SK-N-SH (cell line): ENCODE measurements around the gene LBR. TPM values are rescaled to one million over a fixed set of nuclear protein-coding genes. Genes with fewer than 3 reads are reported as not detected.

ENCODE experiments used
- CTCF ChIA-PET: fragments of 300-600, 350-600 bp; formaldehyde crosslinking; extraction: SDS; loops from one replicate; lab custom pipeline; 2021; lab: Yijun Ruan, JAX
- POLR2A ChIA-PET: fragments of 350-600 bp; sonication (Branson Sonifier 250); formaldehyde crosslinking; extraction: SDS; loops from one replicate; lab custom pipeline; 2020; ENCODE audit warnings: antibody characterized with exemption, inconsistent platforms; lab: Yijun Ruan, JAX
- DNase-seq: peaks from one replicate; pipeline ENCODE4 v3.0.0; 2012
- H2AFZ ChIP-seq: fragments of 200-600 bp; sonication (generic); 2 replicates; pipeline ENCODE4 v1.8.1; 2016; ENCODE audit warnings: antibody characterized with exemption, mild to moderate bottlenecking, low read depth
- H3F3A ChIP-seq: fragments of 200-600 bp; sonication (generic); replicated peaks from 2 replicates; pipeline ENCODE3; 2016; ENCODE audit warnings: antibody characterized with exemption, mild to moderate bottlenecking; ENCODE audit not compliant: insufficient read depth
- H3K27ac ChIP-seq, 2 experiments: fragments of 200-500 bp in 1 of 2; fragments of 200-600 bp in 1 of 2; sonication (Bioruptor generic) in 1 of 2; sonication (generic), shearing (Covaris generic) in 1 of 2; 2 replicates each; pipeline versions ENCODE4 v1.5.1 to v1.6.1; 2014 to 2016; ENCODE audit warnings: low read depth in 2 of 2, inconsistent platforms in 1 of 2, low read length in 1 of 2, mild to moderate bottlenecking in 1 of 2, mixed read lengths in 1 of 2
- H3K27me3 ChIP-seq: fragments of 200-600 bp; sonication (generic), shearing (Covaris generic); 2 replicates; pipeline ENCODE4 v1.6.1; 2016; ENCODE audit warnings: mixed run types; ENCODE audit not compliant: insufficient read depth
- H3K36me3 ChIP-seq, 2 experiments: fragments of 200-500 bp in 1 of 2; fragments of 200-600 bp in 1 of 2; sonication (Bioruptor generic) in 1 of 2; sonication (generic) in 1 of 2; replicated peaks in 1 of 2; 2 replicates each; pipeline versions ENCODE3 to v1.5.1; 2014 to 2016; ENCODE audit warnings: low read length in 1 of 2, mild to moderate bottlenecking in 1 of 2; ENCODE audit not compliant: insufficient read depth in 2 of 2, control insufficient read depth in 1 of 2
- H3K4me1 ChIP-seq, 2 experiments: fragments of 200-500 bp in 1 of 2; fragments of 200-600 bp in 1 of 2; sonication (Bioruptor generic) in 1 of 2; sonication (generic), shearing (Covaris generic) in 1 of 2; 2 replicates each; pipeline versions ENCODE4 v1.5.1 to v1.6.1; 2014 to 2016; ENCODE audit warnings: low read depth in 1 of 2, low read length in 1 of 2, mixed run types in 1 of 2; ENCODE audit not compliant: insufficient read depth in 2 of 2, control insufficient read depth in 1 of 2
- H3K4me2 ChIP-seq: fragments of 200-600 bp; sonication (generic), shearing (Covaris generic); 2 replicates; pipeline ENCODE4 v1.6.1; 2017; ENCODE audit warnings: mixed run types
- H3K4me3 ChIP-seq, 2 experiments: fragments of 200-500 bp in 1 of 2; fragments of 200-600 bp in 1 of 2; sonication (Bioruptor generic) in 1 of 2; sonication (generic), shearing (Covaris generic) in 1 of 2; 2 replicates each; pipeline versions ENCODE4 v1.5.1 to v1.8.1; 2014 to 2016; ENCODE audit warnings: low read depth in 2 of 2, inconsistent platforms in 1 of 2, low read length in 1 of 2, mild to moderate bottlenecking in 1 of 2, mixed read lengths in 1 of 2, moderate library complexity in 1 of 2
- H3K79me2 ChIP-seq: fragments of 200-600 bp; sonication (generic); 2 replicates; pipeline ENCODE4 v1.8.1; 2017; ENCODE audit warnings: mild to moderate bottlenecking; ENCODE audit not compliant: insufficient read depth
- H3K9ac ChIP-seq: fragments of 200-600 bp; sonication (generic); 2 replicates; pipeline ENCODE4 v1.6.1; 2017; ENCODE audit warnings: mixed run types
- H3K9me2 ChIP-seq: fragments of 200-600 bp; sonication (generic); 2 replicates; pipeline ENCODE4 v1.6.1; 2017; ENCODE audit warnings: mixed run types
- H3K9me3 ChIP-seq: fragments of 200-600 bp; sonication (generic); 2 replicates; pipeline ENCODE4 v1.6.1; 2017; ENCODE audit warnings: mixed run types, mild to moderate bottlenecking, moderate library complexity
- H4K20me1 ChIP-seq: fragments of 200-600 bp; sonication (generic); 2 replicates; pipeline ENCODE4 v1.6.1; 2017; ENCODE audit warnings: mild to moderate bottlenecking, mixed run types; ENCODE audit not compliant: insufficient read depth
- CHD2 ChIP-seq: fragments of 150-350 bp; IDR thresholded peaks from 2 replicates; pipeline ENCODE4 v1.6.1; 2018; ENCODE audit warnings: low read length; ENCODE audit not compliant: partially characterized antibody
- ELF1 ChIP-seq: IDR thresholded peaks from 2 replicates; pipeline ENCODE4 v1.4.0; 2012
- EP300 ChIP-seq, 2 experiments: IDR thresholded peaks; 2 replicates each; pipeline versions ENCODE4 v1.4.0 to v1.6.1; 2012; ENCODE audit warnings: borderline replicate concordance in 1 of 2, low read depth in 1 of 2, low read length in 1 of 2
- EZH2phosphoT487 ChIP-seq: fragments of 200-600 bp; sonication (generic); IDR thresholded peaks from 2 replicates; pipeline ENCODE4 v1.6.1; 2017; ENCODE audit warnings: low read depth, mixed run types, mild to moderate bottlenecking, antibody characterized with exemption, moderate library complexity, borderline replicate concordance
- FOXJ3 ChIP-seq: sonication (generic); formaldehyde crosslinking; IDR thresholded peaks from 2 replicates; pipeline ENCODE4 v1.5.1; 2020; ENCODE audit warnings: mild to moderate bottlenecking, missing genetic modification reagents
- MEF2A ChIP-seq: IDR thresholded peaks from 2 replicates; pipeline ENCODE4 v1.4.0; 2012; ENCODE audit warnings: low read depth, borderline replicate concordance
- NFIC ChIP-seq: IDR thresholded peaks from 2 replicates; pipeline ENCODE4 v1.4.0; 2012; ENCODE audit warnings: borderline replicate concordance
- NRF1 ChIP-seq: IDR thresholded peaks from 2 replicates; pipeline ENCODE4 v1.6.1; 2012; ENCODE audit warnings: low read depth, mild to moderate bottlenecking, low read length
- RXRA ChIP-seq: IDR thresholded peaks from 2 replicates; pipeline ENCODE4 v1.4.0; 2012; ENCODE audit warnings: low read depth, mild to moderate bottlenecking, borderline replicate concordance
- SIN3A ChIP-seq: IDR thresholded peaks from 2 replicates; pipeline ENCODE4 v1.6.1; 2012; ENCODE audit warnings: low read depth, mild to moderate bottlenecking, low read length, moderate library complexity, borderline replicate concordance
- WGBS: methylation state at CpG from one replicate; pipeline ENCODE4 v1.1.6; 2017; ENCODE audit warnings: low lambda C conversion rate; 5-methylcytosine and 5-hydroxymethylcytosine counted together
- polyA plus RNA-seq, 3 experiments: library from polyadenylated mRNA; depleted of rRNA; stranded (reverse); fragments of >200 nt; gene quantifications; 2 replicates each; pipeline ENCODE4 v1.2.3, GENCODE V29; 2012
- TF ChIP-seq, protein P1 (sequence below): IDR thresholded peaks from 2 replicates; pipeline ENCODE4 v1.4.0; 2012; ENCODE audit warnings: low read depth, borderline replicate concordance
- TF ChIP-seq, protein P2 (sequence below): IDR thresholded peaks from 2 replicates; pipeline ENCODE4 v1.4.0; 2012; ENCODE audit warnings: low read depth

LBR gene
- polyA plus RNA-seq, 1 of the 3 experiments (the other 2 are of a cell fraction), result 10.6 TPM

DNA sequence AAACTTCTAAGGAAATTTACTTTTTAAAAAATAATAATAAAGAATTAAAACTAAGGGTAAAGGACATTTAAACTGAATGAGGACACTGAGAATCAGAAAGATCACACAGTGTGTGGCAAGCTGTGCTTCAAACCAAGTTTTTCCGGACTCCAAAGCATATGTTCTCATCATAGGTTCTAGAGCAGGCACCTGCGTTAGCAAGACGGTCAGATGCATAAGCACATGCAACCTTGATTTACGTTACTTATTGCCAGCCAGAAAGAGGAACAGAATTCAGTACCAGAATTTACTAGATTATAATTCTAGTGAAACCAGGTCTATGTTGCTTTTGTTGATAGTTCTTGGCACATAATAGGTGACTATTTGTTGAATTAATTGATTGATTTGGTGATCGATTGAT is 6.2 kb upstream of the LBR start:
- no peaks in the 10 kb centered on the region for H3K9me3 ChIP-seq
- no peaks in the 10 kb centered on the region for H3F3A ChIP-seq
- no peaks in the 10 kb centered on the region for H3K36me3 ChIP-seq
- no peaks in the 10 kb centered on the region for H3K79me2 ChIP-seq
- H3K27me3 ChIP-seq, result no peaks in the 10 kb centered on the region
- POLR2A ChIA-PET, result no interaction called here
- 84% methylated on average over 5 of the region's 5 CpGs for WGBS
- H2AFZ ChIP-seq, result no peak overlapping the region
- peaks cover 2 to 7% of the 10 kb centered on the region in 2 experiments; a peak in 2 of 4 replicates for H3K4me1 ChIP-seq
- DNase-seq, result no peak
- H3K9me2 ChIP-seq, result no peaks in the 10 kb centered on the region
- no peak overlapping the region for H3K4me3 ChIP-seq
- no peak for TF ChIP-seq FOXJ3
- no peak for TF ChIP-seq ELF1
- no peak for TF ChIP-seq NFIC
- TF ChIP-seq NRF1, result no peak
- TF ChIP-seq, protein P1, sequence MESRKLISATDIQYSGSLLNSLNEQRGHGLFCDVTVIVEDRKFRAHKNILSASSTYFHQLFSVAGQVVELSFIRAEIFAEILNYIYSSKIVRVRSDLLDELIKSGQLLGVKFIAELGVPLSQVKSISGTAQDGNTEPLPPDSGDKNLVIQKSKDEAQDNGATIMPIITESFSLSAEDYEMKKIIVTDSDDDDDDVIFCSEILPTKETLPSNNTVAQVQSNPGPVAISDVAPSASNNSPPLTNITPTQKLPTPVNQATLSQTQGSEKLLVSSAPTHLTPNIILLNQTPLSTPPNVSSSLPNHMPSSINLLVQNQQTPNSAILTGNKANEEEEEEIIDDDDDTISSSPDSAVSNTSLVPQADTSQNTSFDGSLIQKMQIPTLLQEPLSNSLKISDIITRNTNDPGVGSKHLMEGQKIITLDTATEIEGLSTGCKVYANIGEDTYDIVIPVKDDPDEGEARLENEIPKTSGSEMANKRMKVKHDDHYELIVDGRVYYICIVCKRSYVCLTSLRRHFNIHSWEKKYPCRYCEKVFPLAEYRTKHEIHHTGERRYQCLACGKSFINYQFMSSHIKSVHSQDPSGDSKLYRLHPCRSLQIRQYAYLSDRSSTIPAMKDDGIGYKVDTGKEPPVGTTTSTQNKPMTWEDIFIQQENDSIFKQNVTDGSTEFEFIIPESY, result no peak
- TF ChIP-seq MEF2A, result no peak
- H3K4me2 ChIP-seq, result no peak overlapping the region
- H3K9ac ChIP-seq, result no peak overlapping the region
- no peak overlapping the region for H3K27ac ChIP-seq
- CTCF ChIA-PET, result interaction anchor here (1.5 kb wide), 1 partner anchor 10 kb away, joined by 3 read pairs; no protein-coding TSS in a partner anchor
- no peaks in the 10 kb centered on the region for H4K20me1 ChIP-seq

DNA sequence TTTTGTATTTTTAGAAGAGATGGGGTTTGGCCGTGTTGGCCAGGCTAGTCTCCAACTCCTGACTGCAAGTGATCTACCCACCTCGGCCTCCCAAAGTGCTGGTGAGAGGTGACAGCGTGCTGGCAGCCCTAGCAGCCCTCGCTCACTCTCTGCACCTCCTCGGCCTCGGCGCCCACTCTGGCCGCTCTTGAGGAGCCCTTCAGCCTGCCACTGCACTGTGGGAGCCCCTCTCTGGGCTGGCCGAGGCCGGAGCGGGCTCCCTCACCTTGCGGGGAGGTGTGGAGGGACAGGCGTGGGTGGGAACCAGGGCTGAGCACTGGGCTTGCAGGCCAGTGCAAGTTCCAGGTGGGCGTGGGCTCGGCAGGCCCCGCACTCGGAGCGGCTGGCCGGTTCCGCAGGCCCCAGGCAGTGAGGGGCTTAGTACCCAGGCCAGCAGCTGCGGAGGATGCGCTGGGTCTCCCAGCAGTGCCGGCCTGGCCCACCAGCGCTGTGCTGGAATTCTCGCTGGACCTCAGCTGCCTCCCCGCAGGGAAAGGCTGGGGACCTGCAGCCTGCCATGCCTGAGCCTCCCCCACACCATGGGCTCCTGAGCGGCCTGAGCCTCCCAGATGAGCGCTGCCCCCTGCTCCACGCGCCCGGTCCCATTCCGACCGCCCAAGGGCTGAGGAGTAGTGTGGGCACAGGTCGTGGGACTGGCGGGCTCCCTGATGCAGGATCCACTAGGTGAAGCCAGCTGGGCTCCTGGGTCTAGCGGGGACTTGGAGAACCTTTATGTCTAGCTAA is 3.4 kb upstream of the LBR start:
- no peak for DNase-seq
- H4K20me1 ChIP-seq, result peaks cover 3% of the 10 kb centered on the region; the same call in 1 of the 2 replicates
- no peaks in the 10 kb centered on the region for H3K9me2 ChIP-seq
- H3K9me3 ChIP-seq, result no peaks in the 10 kb centered on the region
- H3K36me3 ChIP-seq, result no peaks in the 10 kb centered on the region
- WGBS, result 89% methylated on average over 21 of the region's 36 CpGs
- no peak overlapping the region for H3K9ac ChIP-seq
- no peak overlapping the region for H2AFZ ChIP-seq
- ChIA-PET POLR2A (no interaction called here), CTCF (interaction anchor here (1.2 to 1.7 kb wide), 3 partner anchors 31 to 112 kb away, joined by 3 to 5 read pairs (median 4); no protein-coding TSS in a partner anchor)
- no peaks in the 10 kb centered on the region for H3F3A ChIP-seq
- no peak overlapping the region for H3K4me3 ChIP-seq
- no peak overlapping the region for H3K27ac ChIP-seq
- H3K79me2 ChIP-seq, result peaks cover 16% of the 10 kb centered on the region
- no peaks in the 10 kb centered on the region for H3K27me3 ChIP-seq
- TF ChIP-seq EZH2phosphoT487, result no peak
- no peak for TF ChIP-seq EP300 (IDR thresholded peaks at IDR 0.05; ENCODE audit: borderline replicate concordance in 1 of 2, low read depth in 1 of 2, low read length in 1 of 2)
- TF ChIP-seq NRF1, result no peak
- TF ChIP-seq, protein P2, sequence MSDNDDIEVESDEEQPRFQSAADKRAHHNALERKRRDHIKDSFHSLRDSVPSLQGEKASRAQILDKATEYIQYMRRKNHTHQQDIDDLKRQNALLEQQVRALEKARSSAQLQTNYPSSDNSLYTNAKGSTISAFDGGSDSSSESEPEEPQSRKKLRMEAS, result no peak
- TF ChIP-seq ELF1, result no peak
- no peak for TF ChIP-seq CHD2
- no peak for TF ChIP-seq SIN3A
- no peak for TF ChIP-seq RXRA
- TF ChIP-seq, all 33 proteins: peak for 0
- H3K4me2 ChIP-seq, result no peak overlapping the region
- H3K4me1 ChIP-seq, result peaks cover 5 to 17% of the 10 kb centered on the region in 2 experiments; a peak in 2 of 4 replicates
